HG03457 (cell line): Measurements from ENCODE around the gene SGPP1.
"Not testable (repeated sequence)": the region's sequence is repeated elsewhere in the genome, so short reads cannot be mapped to it uniquely, and the experiment has no call there.

Source experiments
- ATAC-seq: cut with Tn5 transposase; IDR thresholded peaks from one replicate; pipeline ENCODE4 v1.9.1; 2021; ENCODE audit warnings: moderate number of reproducible peaks; ENCODE audit not compliant: unreplicated experiment

Gene SGPP1

DNA sequence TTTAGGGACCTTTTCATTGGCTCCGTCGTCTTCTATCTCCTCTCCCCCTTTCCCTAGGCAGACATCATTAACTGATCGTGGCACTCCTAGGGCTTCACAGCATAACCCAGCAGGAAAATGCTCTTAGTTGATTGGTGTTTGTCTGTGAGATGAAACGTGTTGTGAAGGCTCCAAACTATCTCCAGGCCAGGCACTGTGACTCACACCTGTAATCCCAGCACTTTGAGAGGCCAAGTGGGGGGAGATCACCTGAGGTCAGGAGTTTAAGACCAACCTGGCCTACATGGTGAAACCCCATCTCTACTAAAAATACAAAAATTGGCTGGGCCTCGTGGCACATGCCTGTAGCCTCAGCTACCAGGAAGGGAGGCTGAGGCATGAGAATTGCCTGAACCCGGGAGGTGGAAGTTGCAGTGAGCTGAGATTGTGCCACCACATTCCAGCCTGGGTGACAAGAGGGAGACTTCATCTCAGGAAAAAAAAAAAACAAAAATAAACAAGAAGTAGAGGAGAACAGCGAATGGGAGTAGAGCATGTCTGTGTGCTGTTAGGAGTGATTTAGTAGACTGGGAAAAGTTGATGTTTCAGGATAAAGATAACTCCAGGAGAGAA, 53.9 kb downstream of the SGPP1 start:
- ATAC-seq: no peak

- ATAC-seq: no peak
Measured at GRCh38 chr14:63673255-63673654, 54.6 kb downstream of the SGPP1 start.

- ATAC-seq: peak; percentile 63
Measured at GRCh38 chr14:63672417-63673180, 55.3 kb downstream of the SGPP1 start.

DNA sequence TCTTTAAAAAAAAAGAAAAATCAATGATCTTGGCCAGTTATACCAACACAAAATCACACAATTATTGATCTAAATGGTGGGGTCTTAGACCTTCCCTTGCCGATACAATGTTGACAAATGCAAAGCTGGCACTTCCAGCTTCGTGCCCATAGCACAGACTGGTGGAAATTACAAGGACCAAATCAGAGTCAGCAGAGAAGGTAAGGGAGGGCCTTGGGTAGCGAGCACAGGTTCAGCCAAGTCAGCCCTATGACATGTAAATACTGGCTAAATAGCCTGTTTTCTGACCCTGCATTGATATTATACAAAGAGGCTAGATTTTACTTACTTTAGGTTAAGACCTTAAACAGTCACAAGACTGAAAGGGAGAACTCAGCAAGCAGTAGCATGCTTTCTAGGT, 55.9 kb downstream of the SGPP1 start:
- peak; percentile 8 for ATAC-seq

- ATAC-seq: peak; percentile 45
Measured at GRCh38 chr14:63670692-63671091, 57.2 kb downstream of the SGPP1 start.

DNA sequence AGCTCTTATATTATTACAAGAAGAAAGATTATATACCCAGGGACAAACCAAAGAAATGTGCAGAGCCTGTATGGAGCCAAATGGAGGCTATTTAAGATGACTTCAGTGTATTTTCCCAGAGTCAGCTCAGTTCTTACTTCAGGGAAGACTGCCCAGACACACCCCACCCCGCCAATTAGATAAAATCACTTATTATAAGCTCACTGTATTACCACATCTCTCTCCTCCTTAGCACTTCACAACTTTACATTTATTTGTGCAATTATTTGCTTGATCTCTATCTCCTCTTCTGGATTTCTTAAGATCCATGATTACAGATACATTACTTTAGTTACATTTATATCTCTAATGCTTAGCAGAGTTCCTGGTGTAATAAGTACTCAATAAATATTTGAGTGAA, 61.5 kb downstream of the SGPP1 start:
- no peak for ATAC-seq

DNA sequence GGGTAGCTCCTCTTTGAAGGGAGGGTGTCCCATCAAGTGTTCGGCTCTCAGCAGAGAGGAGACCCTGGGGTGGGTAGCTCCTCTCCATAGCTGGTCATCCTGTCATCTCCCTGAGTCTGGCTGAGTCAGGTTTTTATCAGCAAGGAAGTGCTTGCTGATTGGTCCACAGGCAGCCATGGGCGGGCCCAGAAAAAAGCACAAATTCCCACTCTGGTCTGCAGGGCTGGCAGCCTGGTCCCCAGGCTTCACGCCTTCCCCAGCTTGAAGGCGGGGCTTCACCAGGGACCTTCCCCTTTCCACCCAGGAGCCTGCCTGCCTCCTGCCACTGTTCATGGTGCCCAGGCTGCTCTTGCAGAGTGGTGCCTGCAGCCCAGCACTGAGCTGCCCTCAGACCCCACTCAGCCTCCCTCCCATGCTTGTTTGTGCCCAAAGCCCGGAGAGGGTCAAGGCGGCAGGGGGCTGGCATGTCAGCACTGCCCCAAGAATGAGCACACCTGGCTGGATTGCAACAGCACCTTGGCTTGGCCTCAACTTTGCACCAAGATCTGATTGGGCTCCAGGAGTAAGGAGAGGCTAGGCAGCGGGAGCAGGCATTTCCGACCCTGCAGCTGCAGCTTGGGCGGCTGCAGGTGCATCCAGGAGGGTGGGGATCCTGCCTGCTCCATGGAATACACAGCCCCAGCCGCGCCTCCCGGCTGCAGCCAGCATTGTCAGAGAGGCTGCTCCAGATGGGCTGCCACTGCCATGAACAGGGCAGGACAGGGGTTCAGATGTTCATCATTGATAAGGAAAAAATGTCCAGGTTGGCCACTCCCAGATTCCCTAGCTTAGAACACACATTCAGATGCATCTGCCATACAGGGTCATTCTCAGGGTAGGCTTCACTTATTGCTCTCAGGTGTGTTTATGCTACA, 64.2 kb downstream of the SGPP1 start:
- ATAC-seq: no peak

- no peak for ATAC-seq
Measured at GRCh38 chr14:63662776-63663175, 65.1 kb downstream of the SGPP1 start.

DNA sequence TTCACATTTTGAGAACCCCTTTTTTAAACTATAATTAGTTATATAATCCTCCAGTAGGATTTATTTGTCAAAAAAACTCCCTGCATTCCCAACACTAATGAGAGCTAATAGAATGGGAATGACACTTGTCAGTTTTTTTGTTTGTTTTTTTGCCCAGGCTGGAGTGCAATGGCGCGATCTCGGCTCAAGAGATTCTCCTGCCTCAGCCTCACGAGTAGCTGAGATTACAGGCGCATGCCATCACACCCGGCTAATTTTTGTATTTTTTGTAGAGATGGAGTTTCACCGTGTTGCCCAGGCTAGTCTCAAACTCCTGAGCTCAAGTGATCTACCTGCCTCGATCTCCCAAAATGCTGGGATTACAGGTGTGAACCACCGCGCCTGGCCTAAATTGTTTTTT, 66.0 kb downstream of the SGPP1 start:
- ATAC-seq: not testable (repeated sequence)

- ATAC-seq: no peak
Measured at GRCh38 chr14:63659726-63660125, 68.1 kb downstream of the SGPP1 start.

DNA sequence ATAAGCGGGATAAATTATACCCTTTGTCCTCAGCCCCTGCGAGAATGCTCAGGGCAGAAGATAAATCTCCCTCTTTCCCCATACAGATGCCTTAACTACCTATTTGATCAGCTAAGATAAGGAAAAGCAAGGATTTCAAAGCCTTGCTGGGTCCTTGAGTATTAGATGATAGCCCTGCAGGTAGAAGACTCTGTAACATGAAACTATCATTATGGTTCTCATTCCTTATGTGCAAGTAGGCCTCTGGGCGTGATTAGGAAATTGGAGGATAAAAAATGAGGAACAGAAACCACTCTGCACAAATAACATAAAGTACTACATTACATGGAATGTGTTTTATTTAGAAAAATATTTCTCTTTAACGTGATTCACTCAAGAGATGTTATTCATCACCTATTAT, 71.7 kb downstream of the SGPP1 start:
- no peak for ATAC-seq

GRCh38 chr14:63654936-63655335, 72.9 kb downstream of the SGPP1 start:
- no peak for ATAC-seq

GRCh38 chr14:63654346-63654745, 73.5 kb downstream of the SGPP1 start:
- ATAC-seq: no peak

DNA sequence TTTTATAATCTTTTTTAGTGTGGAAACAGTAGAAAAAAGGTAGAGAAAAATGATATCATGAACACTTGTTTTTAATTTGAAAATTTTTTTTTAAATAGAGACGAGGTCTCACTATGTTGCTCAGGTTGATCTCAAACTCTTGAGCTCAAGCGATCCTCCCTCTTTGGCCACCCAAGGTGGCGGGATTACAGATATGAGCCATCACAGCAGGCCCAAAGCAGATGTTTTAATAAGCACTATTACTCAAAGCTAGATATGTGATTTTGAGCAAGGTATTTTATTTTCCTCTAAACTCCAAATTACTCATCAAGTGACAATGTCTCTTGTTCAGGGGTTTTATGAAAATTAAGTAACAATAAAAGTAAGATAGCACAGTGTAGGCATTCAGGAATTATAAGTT, 75.5 kb downstream of the SGPP1 start:
- no peak for ATAC-seq

DNA sequence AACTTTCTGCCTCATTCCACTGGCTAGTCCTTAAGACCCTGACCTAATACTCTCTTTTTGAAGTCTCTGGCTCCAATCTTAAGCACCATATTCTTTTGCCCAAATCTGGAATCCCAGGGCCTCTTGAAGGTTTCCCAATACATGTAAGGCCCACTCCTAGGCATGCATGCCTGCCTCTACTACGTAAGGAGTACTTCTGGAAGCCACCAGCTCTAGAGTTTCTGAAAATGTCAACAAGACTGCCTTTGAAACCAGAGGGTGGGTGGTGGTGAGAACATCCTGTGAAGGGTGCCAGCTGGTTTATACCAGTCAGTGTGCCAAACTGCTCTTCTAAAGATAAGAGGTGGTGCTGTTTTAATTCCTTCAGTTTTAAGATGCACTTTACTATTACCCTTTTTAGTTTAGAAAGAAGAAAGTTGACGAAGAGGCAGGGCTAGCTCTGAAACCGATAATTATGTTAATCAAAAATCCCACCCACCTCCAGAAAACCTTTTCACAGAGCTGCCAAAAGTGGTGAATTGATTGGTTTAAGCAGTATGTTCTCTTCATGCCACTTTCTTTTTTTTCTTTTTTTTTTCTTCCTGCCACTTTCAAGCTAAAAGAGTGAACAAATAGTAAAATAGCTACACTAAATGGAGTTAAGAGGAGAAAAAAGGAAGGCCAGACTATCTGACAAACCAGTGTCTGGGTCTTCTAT, 77.5 kb downstream of the SGPP1 start:
- ATAC-seq: no peak

- no peak for ATAC-seq
Measured at GRCh38 chr14:63647696-63648410, 80.0 kb downstream of the SGPP1 start.

DNA sequence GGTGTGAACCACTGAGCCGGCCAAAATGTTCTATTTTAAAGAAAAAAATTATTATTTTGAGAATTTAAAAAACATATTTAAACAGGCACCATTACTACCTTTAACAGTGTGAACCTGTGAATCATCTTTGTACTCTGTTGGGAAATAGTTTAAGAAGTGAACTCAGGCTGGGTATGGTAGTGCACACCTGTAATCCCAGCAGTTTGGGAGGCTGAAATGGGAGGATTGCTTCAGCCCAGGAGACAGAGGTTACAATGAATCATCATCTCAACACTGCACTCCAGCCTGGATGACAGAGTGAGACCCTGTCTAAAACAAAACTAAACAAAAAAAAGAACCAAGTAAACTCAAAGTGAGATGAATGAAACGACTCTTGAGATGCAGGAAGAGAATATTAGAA, 83.1 kb downstream of the SGPP1 start:
- no peak for ATAC-seq

DNA sequence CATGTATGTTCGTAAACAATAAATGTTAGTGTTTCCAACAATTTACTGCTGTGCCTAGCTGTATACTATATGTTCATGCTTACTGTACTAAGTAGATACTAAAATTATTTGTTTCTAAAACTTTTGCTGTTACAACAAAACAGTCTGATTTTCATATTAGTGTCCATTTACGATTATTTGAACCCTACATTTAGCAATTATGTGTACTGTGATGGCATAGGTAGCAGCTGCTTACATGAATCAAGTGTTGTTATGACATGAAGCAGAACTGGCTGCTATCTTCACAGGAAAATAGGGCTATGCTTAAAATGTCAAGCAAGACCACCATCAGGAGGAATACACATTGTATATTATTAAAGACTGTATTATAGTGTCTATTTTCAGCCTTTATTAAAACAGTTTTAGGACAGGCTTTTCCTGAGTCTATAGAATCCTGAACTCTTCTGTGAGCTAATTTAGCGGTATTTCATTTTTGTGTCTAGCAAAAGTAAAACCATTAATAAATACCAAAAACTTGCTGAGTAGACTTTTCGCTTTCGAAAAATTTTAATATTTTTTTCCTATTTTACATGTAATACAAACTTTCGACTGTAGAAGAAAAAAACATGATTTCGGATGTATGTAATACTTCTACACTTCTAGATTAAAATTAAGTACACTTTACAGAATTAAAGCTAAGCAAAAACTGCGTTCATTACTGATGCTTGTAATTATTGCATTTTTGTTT, 85.0 kb downstream of the SGPP1 start:
- ATAC-seq: no peak

GRCh38 chr14:63642229-63642611, 85.6 kb downstream of the SGPP1 start:
- peak; percentile 53 for ATAC-seq
